OCI-LY1 (cell line): ENCODE results near the gene MCEMP1.

Experiments
- H2AFZ ChIP-seq: fragments of 200-600 bp; sonication (generic), shearing (Covaris generic); 2 replicates; pipeline ENCODE4 v1.6.0; 2014; ENCODE audit warnings: antibody characterized with exemption, mild to moderate bottlenecking, low read length
- H3F3A ChIP-seq: fragments of 200-600 bp; sonication (generic), shearing (Covaris generic); 2 replicates; pipeline ENCODE4 v1.6.0; 2014; ENCODE audit warnings: mild to moderate bottlenecking, antibody characterized with exemption, low read length, moderate library complexity; ENCODE audit not compliant: insufficient read depth
- H3K27ac ChIP-seq: fragments of 200-600 bp; sonication (generic); 2 replicates; pipeline ENCODE4 v1.5.1; 2014; ENCODE audit warnings: low read length, mixed run types, mild to moderate bottlenecking, low read depth; ENCODE audit not compliant: poor library complexity, severe bottlenecking
- H3K27me3 ChIP-seq: fragments of 200-600 bp; sonication (generic); 2 replicates; pipeline ENCODE4 v1.6.0; 2014; ENCODE audit warnings: antibody characterized with exemption, mild to moderate bottlenecking, low read length, moderate library complexity; ENCODE audit not compliant: insufficient read depth
- H3K36me3 ChIP-seq: fragments of 200-600 bp; sonication (generic); 2 replicates; pipeline ENCODE4 v1.6.1; 2014; ENCODE audit warnings: mild to moderate bottlenecking, antibody characterized with exemption, low read length, moderate library complexity, mixed read lengths; ENCODE audit not compliant: insufficient read depth
- H3K4me1 ChIP-seq: fragments of 200-600 bp; sonication (generic); 2 replicates; pipeline ENCODE4 v1.5.1; 2014; ENCODE audit warnings: mild to moderate bottlenecking, low read length, moderate library complexity; ENCODE audit not compliant: insufficient read depth, severe bottlenecking
- H3K4me2 ChIP-seq: fragments of 200-600 bp; sonication (generic), shearing (Covaris generic); 2 replicates; pipeline ENCODE4 v1.6.1; 2014; ENCODE audit warnings: low read length
- H3K4me3 ChIP-seq: fragments of 200-600 bp; sonication (generic); 2 replicates; pipeline ENCODE4 v1.5.1; 2014; ENCODE audit warnings: low read length, low read depth, mild to moderate bottlenecking, mixed read lengths; ENCODE audit not compliant: poor library complexity, severe bottlenecking
- H3K79me2 ChIP-seq: fragments of 200-600 bp; shearing (Covaris generic); 2 replicates; pipeline ENCODE4 v1.6.1; 2016; ENCODE audit warnings: mixed run types, low read length, mixed read lengths; ENCODE audit not compliant: insufficient read depth
- H3K9ac ChIP-seq: fragments of 200-600 bp; sonication (generic), shearing (Covaris generic); 2 replicates; pipeline ENCODE4 v1.6.1; 2014; ENCODE audit warnings: mild to moderate bottlenecking, low read length, mixed read lengths
- H3K9me2 ChIP-seq: fragments of 200-600 bp; sonication (generic), shearing (Covaris generic); 2 replicates; pipeline ENCODE4 v1.6.1; 2014; ENCODE audit warnings: low read depth, mild to moderate bottlenecking, low read length, mixed read lengths
- H3K9me3 ChIP-seq: fragments of 200-600 bp; shearing (Covaris generic); 2 replicates; pipeline ENCODE4 v1.6.1; 2014; ENCODE audit warnings: low read length, mixed read lengths
- H4K20me1 ChIP-seq: fragments of 200-600 bp; sonication (generic), shearing (Covaris generic); 2 replicates; pipeline ENCODE4 v1.6.0; 2016; ENCODE audit warnings: mild to moderate bottlenecking, low read length; ENCODE audit not compliant: insufficient read depth
- CTCF ChIP-seq: fragments of 200-600 bp; sonication (generic), shearing (Covaris generic); IDR thresholded peaks from 2 replicates; pipeline ENCODE4 v1.5.1; 2017; ENCODE audit warnings: mild to moderate bottlenecking, antibody characterized with exemption, low read length, moderate library complexity, mixed read lengths
- EZH2 ChIP-seq: fragments of 200-600 bp; sonication (generic), shearing (Covaris generic); IDR thresholded peaks from 2 replicates; pipeline ENCODE4 v1.8.0; 2017; ENCODE audit warnings: borderline replicate concordance, mixed run types, mild to moderate bottlenecking, antibody characterized with exemption, low read length, moderate library complexity, mixed read lengths

The MCEMP1 gene

GRCh38 chr19:7692417-7693088, 15.7 kb downstream of the MCEMP1 start:
- H3K4me1 ChIP-seq: no peaks in the 10 kb centered on the region
- H3K4me2 ChIP-seq: no peak overlapping the region
- no peaks in the 10 kb centered on the region for H3K79me2 ChIP-seq
- no peaks in the 10 kb centered on the region for H4K20me1 ChIP-seq
- no peak overlapping the region for H3K27ac ChIP-seq
- no peaks in the 10 kb centered on the region for H3K9me3 ChIP-seq
- H3K9me2 ChIP-seq: no peaks in the 10 kb centered on the region
- H2AFZ ChIP-seq: no peak overlapping the region
- H3K4me3 ChIP-seq: no peak overlapping the region
- H3K36me3 ChIP-seq: no peaks in the 10 kb centered on the region
- TF ChIP-seq EZH2 (no peak), CTCF (no peak)
- H3K9ac ChIP-seq: no peak overlapping the region
- no peaks in the 10 kb centered on the region for H3F3A ChIP-seq
- H3K27me3 ChIP-seq: peaks cover 5% of the 10 kb centered on the region; the same call in 1 of the 2 replicates

- TF ChIP-seq CTCF: no peak
- TF ChIP-seq EZH2: no peak
- no peaks in the 10 kb centered on the region for H3F3A ChIP-seq
- peaks cover 6% of the 10 kb centered on the region; the same call in 1 of the 2 replicates for H3K27me3 ChIP-seq
- no peak overlapping the region for H3K9ac ChIP-seq
- no peaks in the 10 kb centered on the region for H3K9me3 ChIP-seq
- H3K4me2 ChIP-seq: no peak overlapping the region
- no peak overlapping the region for H3K4me3 ChIP-seq
- H3K4me1 ChIP-seq: no peaks in the 10 kb centered on the region
- no peaks in the 10 kb centered on the region for H3K36me3 ChIP-seq
- no peaks in the 10 kb centered on the region for H4K20me1 ChIP-seq
- no peak overlapping the region for H2AFZ ChIP-seq
- no peaks in the 10 kb centered on the region for H3K79me2 ChIP-seq
- no peak overlapping the region for H3K27ac ChIP-seq
- H3K9me2 ChIP-seq: no peaks in the 10 kb centered on the region
These were observed 17.6 kb downstream of the MCEMP1 start for GRCh38 chr19:7694499-7694898.

GRCh38 chr19:7697721-7698287, 20.9 kb downstream of the MCEMP1 start:
- H3K27me3 ChIP-seq: peaks cover 6% of the 10 kb centered on the region; the same call in 1 of the 2 replicates
- no peak for TF ChIP-seq CTCF
- TF ChIP-seq EZH2: no peak
- no peak overlapping the region for H2AFZ ChIP-seq
- H3K4me3 ChIP-seq: no peak overlapping the region
- no peaks in the 10 kb centered on the region for H4K20me1 ChIP-seq
- H3K36me3 ChIP-seq: no peaks in the 10 kb centered on the region
- no peaks in the 10 kb centered on the region for H3F3A ChIP-seq
- H3K4me2 ChIP-seq: no peak overlapping the region
- H3K9ac ChIP-seq: no peak overlapping the region
- H3K79me2 ChIP-seq: no peaks in the 10 kb centered on the region
- H3K27ac ChIP-seq: no peak overlapping the region
- no peaks in the 10 kb centered on the region for H3K9me3 ChIP-seq
- no peaks in the 10 kb centered on the region for H3K9me2 ChIP-seq
- no peaks in the 10 kb centered on the region for H3K4me1 ChIP-seq
